Large intestine (tissue), 3 donors: ENCODE measurements around the gene CFAP57. TPM values are rescaled to one million over a fixed set of nuclear protein-coding genes. Genes with fewer than 3 reads are reported as not detected.

ENCODE experiments used
- DNase-seq, 2 donors: peaks; one replicate each; pipeline versions ENCODE4 v3.0.0 to v3.0.0-alpha.2; 2013
- H3K27ac ChIP-seq: one replicate; pipeline ENCODE4 v1.5.1; 2013; ENCODE audit warnings: low read length
- H3K27me3 ChIP-seq: 2 replicates; pipeline ENCODE4 v1.6.1; 2013; ENCODE audit warnings: low read length; ENCODE audit not compliant: control insufficient read depth, insufficient read depth
- H3K36me3 ChIP-seq: 2 replicates; pipeline ENCODE4 v1.6.1; 2013; ENCODE audit warnings: low read length; ENCODE audit not compliant: control insufficient read depth, insufficient read depth
- H3K4me1 ChIP-seq: one replicate; pipeline ENCODE4 v1.6.1; 2013; ENCODE audit warnings: low read length; ENCODE audit not compliant: control insufficient read depth, insufficient read depth
- H3K4me3 ChIP-seq: one replicate; pipeline ENCODE4 v1.5.1; 2013; ENCODE audit warnings: low read length
- H3K9me3 ChIP-seq: one replicate; pipeline ENCODE4 v1.6.1; 2013; ENCODE audit warnings: mild to moderate bottlenecking, low read depth, low read length, moderate library complexity; ENCODE audit not compliant: control insufficient read depth
- WGBS: methylation state at CpG from one replicate; pipeline ENCODE4 v1.1.5; 2013; ENCODE audit warnings: low lambda C conversion rate; ENCODE audit not compliant: insufficient coverage; 5-methylcytosine and 5-hydroxymethylcytosine counted together
- polyA plus RNA-seq: library from polyadenylated mRNA; unstranded; fragments of 120-200 nt; gene quantifications from one replicate; pipeline ENCODE4 v1.2.1, GENCODE V29; 2013

CFAP57 gene
- polyA plus RNA-seq, 1 donor, result 0.25 TPM

GRCh38 chr1:43294761-43295160, 122.6 kb downstream of the CFAP57 start:
- Histone ChIP-seq H3K36me3 (no peaks in the 10 kb centered on the region), H3K4me1 (peaks cover 4% of the 10 kb centered on the region), H3K27me3 (no peaks in the 10 kb centered on the region), H3K27ac (no peak overlapping the region), H3K9me3 (no peaks in the 10 kb centered on the region), H3K4me3 (no peak overlapping the region)
- no peak for DNase-seq
- no CpG with 5 or more reads among the region's 8 CpGs for WGBS

GRCh38 chr1:43296207-43296606, 124.1 kb downstream of the CFAP57 start:
- Histone ChIP-seq H3K27me3 (no peaks in the 10 kb centered on the region), H3K4me3 (no peak overlapping the region), H3K27ac (no peak overlapping the region), H3K36me3 (no peaks in the 10 kb centered on the region), H3K4me1 (peaks cover 4% of the 10 kb centered on the region), H3K9me3 (no peaks in the 10 kb centered on the region)
- no peak for DNase-seq
- WGBS, result no CpG with 5 or more reads among the region's 1 CpG

GRCh38 chr1:43298055-43298454, 125.9 kb downstream of the CFAP57 start:
- H3K4me3 ChIP-seq, result no peak overlapping the region
- H3K27ac ChIP-seq, result no peak overlapping the region
- no CpG with 5 or more reads among the region's 1 CpG for WGBS
- H3K4me1 ChIP-seq, result peaks cover 9% of the 10 kb centered on the region
- DNase-seq, result no peak
- no peaks in the 10 kb centered on the region for H3K9me3 ChIP-seq
- no peaks in the 10 kb centered on the region for H3K36me3 ChIP-seq
- H3K27me3 ChIP-seq, result no peaks in the 10 kb centered on the region

GRCh38 chr1:43299101-43299500, 127.0 kb downstream of the CFAP57 start:
- no peaks in the 10 kb centered on the region for H3K27me3 ChIP-seq
- no peak for DNase-seq
- H3K4me1 ChIP-seq, result peaks cover 18% of the 10 kb centered on the region
- H3K36me3 ChIP-seq, result no peaks in the 10 kb centered on the region
- H3K4me3 ChIP-seq, result no peak overlapping the region
- no peak overlapping the region for H3K27ac ChIP-seq
- H3K9me3 ChIP-seq, result no peaks in the 10 kb centered on the region

GRCh38 chr1:43300378-43301094, 128.4 kb downstream of the CFAP57 start, which contains the start of gene TIE1:
Gene TIE1 (plus strand): TSS chr1:43300982. CDS start chr1:43301072, 90 bp downstream.
- Histone ChIP-seq H3K4me1 (peaks cover 15% of the 10 kb centered on the region), H3K27me3 (no peaks in the 10 kb centered on the region), H3K9me3 (no peaks in the 10 kb centered on the region), H3K36me3 (no peaks in the 10 kb centered on the region), H3K27ac (no peak within 1 kb of the TSS), H3K4me3 (no peak within 1 kb of the TSS)
- DNase-seq, result no peak
- WGBS, result 67% methylated on average over 1 of the region's 10 CpGs

GRCh38 chr1:43302201-43302600, 130.1 kb downstream of the CFAP57 start:
- no CpG with 5 or more reads among the region's 1 CpG for WGBS
- Histone ChIP-seq H3K36me3 (no peaks in the 10 kb centered on the region), H3K4me3 (no peak overlapping the region), H3K4me1 (peaks cover 15% of the 10 kb centered on the region), H3K27me3 (no peaks in the 10 kb centered on the region), H3K9me3 (no peaks in the 10 kb centered on the region), H3K27ac (peak overlapping the region; percentile 2)
- DNase-seq, result no peak

- no peaks in the 10 kb centered on the region for H3K27me3 ChIP-seq
- DNase-seq, result peak; percentile 63 to 85
- no peaks in the 10 kb centered on the region for H3K36me3 ChIP-seq
- peaks cover 15% of the 10 kb centered on the region for H3K4me1 ChIP-seq
- H3K27ac ChIP-seq, result peak overlapping the region; percentile 30
- H3K9me3 ChIP-seq, result no peaks in the 10 kb centered on the region
- no peak overlapping the region for H3K4me3 ChIP-seq
- no CpG with 5 or more reads among the region's 7 CpGs for WGBS
Measured at GRCh38 chr1:43302721-43303470, 130.8 kb downstream of the CFAP57 start.

GRCh38 chr1:43303471-43304313, 131.6 kb downstream of the CFAP57 start:
- Histone ChIP-seq H3K36me3 (no peaks in the 10 kb centered on the region), H3K9me3 (no peaks in the 10 kb centered on the region), H3K27me3 (no peaks in the 10 kb centered on the region), H3K4me1 (peaks cover 15% of the 10 kb centered on the region), H3K4me3 (no peak overlapping the region), H3K27ac (peak overlapping the region; percentile 30)
- 100% methylated on average over 1 of the region's 8 CpGs for WGBS
- no peak for DNase-seq
